ENCODE measurements around the gene EXOC2.
"Not testable (repeated sequence)": the region's sequence is repeated elsewhere in the genome, so short reads cannot be mapped to it uniquely, and the experiment has no call there.

EXOC2 gene

DNA sequence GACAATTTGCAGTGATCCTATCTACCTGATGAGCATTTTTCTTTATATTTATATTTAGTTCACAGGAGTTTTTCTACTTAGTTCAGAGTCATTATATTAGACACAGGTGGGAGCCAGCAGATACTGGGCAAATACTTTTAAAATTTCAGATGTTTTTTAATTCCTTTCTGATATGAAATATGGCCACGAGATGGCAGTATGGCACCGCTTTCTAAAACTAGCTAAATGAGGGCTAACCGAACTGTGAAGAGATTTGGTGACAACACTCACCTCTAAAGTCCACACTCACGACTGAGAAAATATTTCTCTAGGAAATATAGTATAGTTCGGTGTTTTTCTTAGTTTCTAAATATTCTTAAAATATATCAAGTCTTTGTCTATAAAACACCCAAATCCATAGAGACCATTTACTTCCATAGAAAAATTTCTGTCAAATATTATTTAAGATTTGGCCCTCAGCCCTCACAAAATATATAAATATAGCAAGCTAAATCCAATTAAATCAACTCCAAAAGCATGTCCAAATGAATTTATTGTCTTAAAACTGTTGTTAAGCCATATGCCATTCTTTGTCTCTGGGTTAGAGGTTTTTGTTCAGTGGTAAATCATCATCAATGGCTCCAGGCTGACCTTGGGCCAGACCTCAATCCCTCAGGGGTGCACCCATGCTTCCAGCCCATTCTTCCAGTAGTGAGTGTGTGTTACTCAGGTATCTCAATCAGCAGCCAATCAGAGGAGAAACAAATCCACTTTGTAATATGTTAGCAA, 99.6 kb downstream of the EXOC2 start:
- no peak for DNase-seq (ENCODE audit: low read depth, low spot score)

DNA sequence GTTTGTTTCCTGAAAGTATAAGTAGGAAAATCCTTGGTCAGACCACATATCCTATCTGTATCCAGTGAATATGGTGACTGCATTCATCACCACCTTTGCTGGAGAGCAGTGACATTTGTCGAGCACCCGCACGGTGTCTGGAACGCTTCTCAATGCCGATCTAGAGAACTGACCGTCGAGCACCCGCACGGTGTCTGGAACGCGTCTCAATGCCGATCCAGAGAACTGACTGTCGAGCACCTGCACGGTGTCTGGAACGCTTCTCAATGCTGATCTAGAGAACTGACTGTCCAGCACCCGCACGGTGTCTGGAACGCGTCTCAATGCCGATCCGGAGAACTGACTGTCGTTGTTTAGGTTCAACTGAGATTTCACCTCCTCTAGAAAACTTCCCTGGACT, 103.8 kb downstream of the EXOC2 start:
- DNase-seq (ENCODE audit: low read depth, low spot score), result no peak

DNA sequence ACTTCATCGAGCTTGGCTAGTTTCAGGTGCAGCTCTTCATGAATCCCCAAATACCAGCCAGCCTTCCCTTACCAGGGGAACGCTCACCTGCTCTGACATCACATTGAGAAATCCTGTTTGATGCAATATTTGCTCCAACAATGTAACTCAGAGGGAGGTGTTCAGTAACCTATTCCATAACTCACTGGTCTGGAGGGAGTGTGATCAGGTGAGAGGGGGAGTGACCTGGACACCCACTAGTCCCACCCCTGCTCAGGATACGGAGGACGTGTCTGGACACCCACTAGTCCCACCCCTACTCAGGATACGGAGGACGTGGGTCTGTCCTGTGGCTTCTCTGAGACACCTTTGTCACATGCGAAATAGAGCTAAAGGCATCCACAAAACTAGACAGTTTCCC, 106.4 kb downstream of the EXOC2 start:
- DNase-seq (ENCODE audit: low read depth, low spot score), result no peak

DNA sequence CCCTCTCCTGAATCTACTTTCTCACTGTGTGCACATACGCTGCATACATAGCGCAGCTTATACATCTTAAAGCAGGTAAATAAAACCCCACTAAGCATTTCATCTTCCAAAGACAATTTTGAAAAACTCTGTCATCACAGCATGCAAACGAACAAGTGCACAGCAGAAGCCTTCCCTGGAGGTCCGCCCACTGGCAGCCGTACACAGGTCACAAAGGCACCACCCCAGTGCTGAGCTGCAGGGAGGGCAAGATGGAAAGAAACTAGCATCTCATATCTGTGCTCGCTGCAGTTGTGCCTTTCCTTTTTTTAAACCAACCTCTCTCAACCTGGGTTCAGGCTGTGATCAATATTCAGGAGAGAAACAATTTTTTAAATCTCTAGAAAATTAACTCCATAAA, 109.3 kb downstream of the EXOC2 start:
- no peak for DNase-seq (ENCODE audit: low read depth, low spot score)

DNA sequence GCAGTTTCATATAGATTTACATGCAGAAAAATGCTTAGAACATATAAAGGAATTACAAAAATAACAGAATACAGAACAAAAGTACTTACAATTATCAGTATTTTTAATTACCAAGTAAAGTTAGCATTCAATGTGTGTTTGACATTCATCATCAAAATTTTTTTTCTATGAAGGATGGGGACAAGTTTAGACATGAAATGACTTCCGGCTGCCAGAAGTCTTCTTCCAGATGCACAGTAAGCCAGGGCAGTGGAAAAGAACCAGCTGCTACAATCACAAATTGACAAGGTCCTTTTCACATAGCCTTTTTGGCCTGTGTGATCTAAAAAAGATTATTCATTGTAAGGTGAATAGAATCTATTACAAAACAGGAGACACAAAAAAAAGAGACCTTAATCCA, 109.8 kb downstream of the EXOC2 start:
- no peak for DNase-seq (ENCODE audit: low read depth, low spot score)

GRCh38 chr6:582370-582769, 110.6 kb downstream of the EXOC2 start:
- DNase-seq (ENCODE audit: low read depth, low spot score), result peak; percentile 83

DNA sequence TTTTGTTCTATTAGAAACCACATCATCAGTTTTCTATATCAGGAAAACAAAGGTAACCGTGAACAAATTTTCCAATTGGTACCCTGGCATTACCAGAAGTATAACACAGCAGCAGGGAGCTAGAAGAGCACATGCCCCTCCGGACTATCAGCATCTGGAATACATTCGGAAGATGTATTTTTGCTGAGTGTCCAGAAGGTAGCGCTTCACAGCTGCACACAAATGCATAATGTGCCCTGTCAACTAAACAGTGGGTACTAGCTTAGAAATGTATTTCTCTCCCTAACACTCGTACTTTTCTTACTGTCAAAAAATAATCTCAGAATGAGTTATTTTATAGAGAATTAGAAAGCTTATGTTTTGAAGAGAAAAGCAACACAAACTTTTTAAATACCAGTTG, 113.6 kb downstream of the EXOC2 start:
- DNase-seq (ENCODE audit: low read depth, low spot score), result no peak

- DNase-seq (ENCODE audit: low read depth, low spot score), result no peak
Observed at GRCh38 chr6:572596-573265, 120.2 kb downstream of the EXOC2 start.

GRCh38 chr6:571892-572291, 121.0 kb downstream of the EXOC2 start:
- no peak for DNase-seq (ENCODE audit: low read depth, low spot score)

- no peak for DNase-seq (ENCODE audit: low read depth, low spot score)
Observed at GRCh38 chr6:570825-571224, 122.1 kb downstream of the EXOC2 start.

GRCh38 chr6:568954-569523, 123.9 kb downstream of the EXOC2 start:
- no peak for DNase-seq (ENCODE audit: low read depth, low spot score)

- DNase-seq (ENCODE audit: low read depth, low spot score), result no peak
Observed at GRCh38 chr6:568085-568484, 124.9 kb downstream of the EXOC2 start.

DNA sequence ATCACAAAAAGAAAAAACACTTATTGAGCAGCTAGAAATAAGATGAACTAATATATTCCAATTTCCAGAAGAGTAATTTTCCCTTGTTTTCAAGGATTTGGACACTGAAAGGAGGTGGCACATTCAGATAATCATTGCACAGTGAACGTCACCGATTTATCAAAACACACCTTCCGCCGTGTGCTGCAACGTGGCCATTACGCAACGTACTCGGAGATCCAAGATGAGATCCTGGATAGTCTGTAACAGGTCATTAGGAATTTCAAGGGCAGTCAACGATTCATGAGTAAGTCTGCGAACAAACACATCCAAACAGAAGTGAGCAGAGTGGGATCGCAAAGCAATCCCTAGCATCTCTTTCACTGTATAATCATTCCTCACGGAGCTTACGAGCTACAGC, 129.1 kb downstream of the EXOC2 start:
- DNase-seq (ENCODE audit: low read depth, low spot score), result no peak

GRCh38 chr6:562052-562676, 130.8 kb downstream of the EXOC2 start:
- no peak for DNase-seq (ENCODE audit: low read depth, low spot score)

DNA sequence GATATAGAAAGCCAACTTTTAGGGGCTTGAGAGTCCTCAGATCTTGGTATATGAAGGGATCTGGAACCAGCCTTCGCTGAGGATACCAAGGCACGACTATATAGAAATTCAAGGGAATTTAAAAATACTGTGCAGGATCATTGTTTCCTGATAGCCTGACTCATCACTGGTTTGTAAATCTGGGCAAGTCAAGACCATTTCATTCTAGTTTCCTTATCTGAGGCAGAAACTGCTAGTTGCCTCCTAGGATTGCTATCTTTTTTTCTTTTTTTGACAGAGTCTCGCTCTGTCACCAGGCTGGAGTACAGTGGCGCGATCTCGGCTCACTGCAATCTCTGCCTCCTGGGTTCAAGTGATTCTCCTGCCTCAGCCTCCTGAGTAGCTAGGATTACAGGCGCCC, 131.6 kb downstream of the EXOC2 start:
- DNase-seq (ENCODE audit: low read depth, low spot score), result not testable (repeated sequence)

DNA sequence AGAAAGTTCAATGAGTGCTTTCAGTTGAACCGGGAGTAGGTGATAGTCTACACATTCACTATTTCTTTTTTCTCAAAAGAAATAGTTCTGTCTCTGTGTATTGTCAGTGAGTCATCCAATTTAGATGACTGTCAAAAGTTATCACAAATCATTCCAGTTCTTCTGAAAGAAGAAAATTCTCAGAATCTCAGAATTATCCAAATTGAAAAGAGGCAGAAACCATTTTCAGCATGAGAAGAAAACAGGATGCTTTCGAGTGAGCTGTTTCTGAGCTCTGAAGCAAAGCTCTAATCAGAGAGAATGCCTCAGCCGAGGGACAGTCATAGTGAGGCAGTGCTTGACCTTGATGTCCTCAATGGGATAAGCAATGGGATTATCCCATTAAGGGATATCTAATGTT, 134.0 kb downstream of the EXOC2 start:
- DNase-seq (ENCODE audit: low read depth, low spot score), result no peak

DNA sequence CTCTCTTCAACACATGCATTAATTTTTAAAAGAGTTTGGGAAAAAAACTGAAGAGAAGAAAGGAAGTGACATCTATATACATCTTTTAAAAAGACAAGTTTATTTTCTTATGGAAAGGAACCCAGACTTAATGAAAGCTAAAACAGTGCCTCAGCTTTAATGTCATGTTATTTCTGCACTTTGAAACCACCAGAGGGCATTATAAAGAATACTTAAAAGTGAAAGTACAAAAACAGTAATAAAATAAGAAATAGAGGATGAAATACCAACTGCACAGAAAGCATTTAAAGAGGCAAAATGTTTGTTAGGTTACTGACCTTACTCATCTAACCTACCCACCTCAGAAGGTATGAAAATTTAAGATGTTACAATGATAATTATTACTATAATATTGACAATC, 134.8 kb downstream of the EXOC2 start:
- DNase-seq (ENCODE audit: low read depth, low spot score), result no peak

DNA sequence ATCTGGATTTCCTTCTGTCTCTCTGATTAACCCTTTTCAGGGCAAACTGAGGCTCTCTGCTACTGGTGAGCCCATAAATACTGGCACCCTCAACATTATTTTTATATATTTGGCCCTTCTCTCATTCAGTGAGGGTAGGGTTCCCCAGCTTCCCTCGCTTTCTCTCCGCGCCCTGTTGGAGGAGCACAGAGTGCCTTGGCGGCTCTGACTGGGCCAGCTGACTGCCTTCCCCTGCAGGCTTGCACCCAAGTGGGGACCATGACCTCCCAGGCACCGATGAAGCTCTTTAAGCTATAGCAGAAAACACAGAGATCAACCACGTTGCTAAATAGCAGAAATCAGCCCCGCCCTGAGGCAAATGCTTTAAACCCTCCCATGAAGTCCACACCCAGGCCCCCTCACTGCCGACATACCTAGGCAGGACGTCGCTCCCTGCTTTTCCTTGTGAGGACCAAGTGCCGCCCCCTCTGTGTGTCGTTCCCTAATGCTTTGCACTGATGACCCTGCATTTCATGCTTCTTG, 141.0 kb downstream of the EXOC2 start:
- peak; percentile 55 for DNase-seq (ENCODE audit: low read depth, low spot score)

GRCh38 chr6:551405-551804, 141.5 kb downstream of the EXOC2 start:
- DNase-seq (ENCODE audit: low read depth, low spot score), result peak; percentile 92

- no peak for DNase-seq (ENCODE audit: low read depth, low spot score)
Observed at GRCh38 chr6:549906-550305, 143.0 kb downstream of the EXOC2 start.

DNA sequence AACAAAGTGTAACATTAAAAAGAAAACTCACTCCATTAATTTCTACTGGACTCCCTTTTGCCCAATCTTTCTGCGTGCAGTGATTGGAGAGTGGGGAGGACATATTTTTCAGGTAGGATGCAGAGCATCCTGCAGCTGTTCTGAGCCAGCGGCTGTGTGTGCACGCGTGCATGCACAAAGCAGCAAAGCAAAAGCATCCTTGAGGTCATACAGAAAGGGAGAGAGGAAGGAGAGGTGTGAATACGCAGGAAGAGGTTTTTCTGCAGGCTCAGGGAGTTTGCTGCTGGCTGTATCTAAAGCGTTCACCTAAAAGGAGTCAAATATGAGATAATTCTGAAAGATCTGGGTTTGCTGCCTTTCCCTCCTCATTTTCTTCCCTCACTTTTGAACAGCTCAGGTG, 144.4 kb downstream of the EXOC2 start:
- no peak for DNase-seq (ENCODE audit: low read depth, low spot score)

GRCh38 chr6:548091-548490, 144.8 kb downstream of the EXOC2 start:
- DNase-seq (ENCODE audit: low read depth, low spot score), result no peak
